C4-2B (cell line): Measurements from ENCODE around the gene YIF1B.

Experiments used
- H3K27ac ChIP-seq: fragments of 450-650 bp; 2 replicates; pipeline ENCODE4 v1.5.1; 2017
- ZFX ChIP-seq: fragments of 450-650 bp; IDR thresholded peaks from 2 replicates; pipeline ENCODE4 v1.6.1; 2017
- TF ChIP-seq, protein P1 (sequence below): fragments of 450-650 bp; conservative IDR thresholded peaks from 2 replicates; pipeline ENCODE4 v1.5.1; 2017; ENCODE audit warnings: mild to moderate bottlenecking

The YIF1B gene

DNA sequence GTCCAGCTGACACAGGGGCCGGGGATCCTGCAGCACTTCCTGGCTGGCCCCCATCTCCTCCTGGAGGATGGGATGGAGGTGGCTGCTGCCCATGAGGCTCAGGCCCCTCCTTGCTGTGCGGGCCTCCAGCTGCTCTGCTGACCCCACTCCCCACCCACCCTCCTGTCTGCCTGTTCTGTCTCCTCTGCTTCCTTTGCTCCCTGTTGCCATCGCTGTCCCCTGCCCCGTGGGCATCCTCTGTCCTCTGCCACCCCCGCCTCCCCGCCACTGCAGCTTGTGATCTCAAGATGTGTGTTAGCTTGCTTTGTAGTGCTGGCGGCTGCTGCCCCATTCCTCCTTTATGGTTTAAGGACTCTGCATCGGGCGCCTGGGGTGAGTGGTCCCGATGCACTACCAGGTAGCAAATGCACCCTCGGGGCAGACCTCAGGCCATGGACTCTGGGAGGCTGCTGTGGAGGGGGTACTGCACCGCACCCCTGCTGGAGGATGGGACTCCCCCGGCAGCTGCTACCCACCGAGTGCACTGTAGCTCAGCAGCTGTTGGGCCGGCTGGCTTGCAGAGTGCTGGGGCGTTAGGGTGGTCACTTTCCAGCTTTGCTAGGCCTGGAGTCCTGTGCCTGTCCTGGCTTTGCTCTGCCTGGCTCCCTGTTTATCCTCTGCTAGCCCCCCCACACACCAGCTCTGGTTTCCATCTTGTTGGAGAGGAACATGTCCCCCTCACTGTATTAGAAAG lies 27.5 kb downstream of the YIF1B start:
- no peak for TF ChIP-seq ZFX
- TF ChIP-seq, protein P1, sequence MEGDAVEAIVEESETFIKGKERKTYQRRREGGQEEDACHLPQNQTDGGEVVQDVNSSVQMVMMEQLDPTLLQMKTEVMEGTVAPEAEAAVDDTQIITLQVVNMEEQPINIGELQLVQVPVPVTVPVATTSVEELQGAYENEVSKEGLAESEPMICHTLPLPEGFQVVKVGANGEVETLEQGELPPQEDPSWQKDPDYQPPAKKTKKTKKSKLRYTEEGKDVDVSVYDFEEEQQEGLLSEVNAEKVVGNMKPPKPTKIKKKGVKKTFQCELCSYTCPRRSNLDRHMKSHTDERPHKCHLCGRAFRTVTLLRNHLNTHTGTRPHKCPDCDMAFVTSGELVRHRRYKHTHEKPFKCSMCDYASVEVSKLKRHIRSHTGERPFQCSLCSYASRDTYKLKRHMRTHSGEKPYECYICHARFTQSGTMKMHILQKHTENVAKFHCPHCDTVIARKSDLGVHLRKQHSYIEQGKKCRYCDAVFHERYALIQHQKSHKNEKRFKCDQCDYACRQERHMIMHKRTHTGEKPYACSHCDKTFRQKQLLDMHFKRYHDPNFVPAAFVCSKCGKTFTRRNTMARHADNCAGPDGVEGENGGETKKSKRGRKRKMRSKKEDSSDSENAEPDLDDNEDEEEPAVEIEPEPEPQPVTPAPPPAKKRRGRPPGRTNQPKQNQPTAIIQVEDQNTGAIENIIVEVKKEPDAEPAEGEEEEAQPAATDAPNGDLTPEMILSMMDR, result no peak
- H3K27ac ChIP-seq, result peak overlapping the region; percentile 5; the same call in 1 of the 2 replicates

DNA sequence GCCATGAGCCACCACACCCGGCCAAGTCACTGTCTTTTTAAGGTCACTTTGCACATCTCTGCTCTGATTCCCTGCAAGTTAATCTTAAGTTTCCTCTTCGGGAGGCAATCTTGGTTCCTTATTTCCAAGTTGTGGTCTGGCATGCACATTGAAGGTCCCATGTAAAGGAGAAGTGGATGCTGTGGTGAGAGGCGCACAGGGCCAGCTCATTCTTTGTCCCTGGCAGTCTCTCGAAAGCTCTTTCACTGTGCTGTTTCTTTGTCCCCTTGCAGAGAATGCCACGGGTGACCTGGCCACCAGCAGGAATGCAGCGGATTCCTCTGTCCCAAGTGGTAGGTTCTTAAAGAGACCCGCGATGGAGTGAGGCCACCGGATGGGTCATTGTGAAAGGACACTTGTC lies 28.1 kb downstream of the YIF1B start:
- TF ChIP-seq ZFX, result no peak

DNA sequence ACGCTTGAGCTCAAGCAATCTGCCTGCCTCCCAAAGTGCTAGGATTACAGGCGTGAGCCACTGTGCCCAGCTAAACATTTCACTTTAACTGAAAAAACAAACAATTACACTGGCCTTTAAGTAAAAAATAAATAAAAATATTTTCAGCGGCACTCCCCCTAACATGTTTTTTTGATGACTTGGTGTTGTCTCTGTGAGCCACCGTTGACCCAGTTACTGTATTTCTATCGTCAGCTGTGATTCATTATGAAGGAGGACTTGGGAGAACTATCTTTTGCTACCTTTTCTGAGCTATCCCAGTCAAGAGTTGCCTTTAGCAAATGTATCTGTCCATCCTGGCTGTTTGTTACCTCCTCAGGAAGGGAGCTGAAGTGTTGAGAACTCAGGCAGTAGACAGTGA lies 30.2 kb downstream of the YIF1B start:
- TF ChIP-seq ZFX, result no peak
- TF ChIP-seq, protein P1, result no peak

More for the DNA sequence above, 28.1 kb downstream of the YIF1B start:
- H3K27ac ChIP-seq, result no peak overlapping the region

DNA sequence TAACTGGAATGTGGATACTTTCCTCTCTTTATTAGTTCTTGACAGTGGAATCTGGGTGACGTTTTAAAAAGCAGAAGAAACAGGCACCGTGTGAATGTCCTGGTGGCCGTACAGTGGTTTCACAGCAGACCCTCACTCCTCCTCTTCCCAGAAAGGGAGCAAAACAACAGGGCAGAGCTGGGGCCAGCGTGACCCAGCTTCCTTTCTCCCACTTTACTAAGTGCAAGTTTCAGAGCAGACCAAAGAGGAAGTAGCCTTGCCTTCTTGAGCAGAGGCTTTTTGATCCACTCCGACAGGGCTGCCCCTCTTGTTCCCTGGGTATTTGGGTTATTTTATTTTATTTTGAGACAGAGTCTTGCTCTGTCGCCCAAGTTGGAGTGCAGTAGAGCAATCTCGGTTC lies 31.3 kb downstream of the YIF1B start:
- H3K27ac ChIP-seq, result no peak overlapping the region
- TF ChIP-seq ZFX, result no peak
- TF ChIP-seq, protein P1, result no peak

More for the DNA sequence above, 30.2 kb downstream of the YIF1B start:
- no peak overlapping the region for H3K27ac ChIP-seq

DNA sequence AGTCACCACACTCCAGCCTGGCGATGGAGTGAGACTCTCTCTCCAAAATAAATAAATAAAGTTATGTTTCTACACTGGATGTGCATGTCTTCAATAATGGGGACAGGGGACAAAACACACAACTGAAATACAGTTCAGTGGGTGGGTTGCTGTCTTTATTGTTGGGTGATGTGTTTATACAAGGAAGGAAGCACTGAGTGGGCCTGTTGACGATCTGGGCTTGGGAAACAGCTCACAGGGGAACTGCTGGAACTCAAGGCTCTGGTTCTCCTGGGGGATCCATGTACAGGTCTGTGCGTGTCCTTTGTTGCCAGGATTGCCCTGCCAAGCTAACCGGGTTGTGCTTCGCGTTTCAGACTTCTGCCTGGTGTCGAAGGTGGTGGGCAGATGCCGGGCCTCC lies 32.5 kb downstream of the YIF1B start:
- TF ChIP-seq, protein P1, result no peak
- no peak for TF ChIP-seq ZFX
- H3K27ac ChIP-seq, result no peak overlapping the region

DNA sequence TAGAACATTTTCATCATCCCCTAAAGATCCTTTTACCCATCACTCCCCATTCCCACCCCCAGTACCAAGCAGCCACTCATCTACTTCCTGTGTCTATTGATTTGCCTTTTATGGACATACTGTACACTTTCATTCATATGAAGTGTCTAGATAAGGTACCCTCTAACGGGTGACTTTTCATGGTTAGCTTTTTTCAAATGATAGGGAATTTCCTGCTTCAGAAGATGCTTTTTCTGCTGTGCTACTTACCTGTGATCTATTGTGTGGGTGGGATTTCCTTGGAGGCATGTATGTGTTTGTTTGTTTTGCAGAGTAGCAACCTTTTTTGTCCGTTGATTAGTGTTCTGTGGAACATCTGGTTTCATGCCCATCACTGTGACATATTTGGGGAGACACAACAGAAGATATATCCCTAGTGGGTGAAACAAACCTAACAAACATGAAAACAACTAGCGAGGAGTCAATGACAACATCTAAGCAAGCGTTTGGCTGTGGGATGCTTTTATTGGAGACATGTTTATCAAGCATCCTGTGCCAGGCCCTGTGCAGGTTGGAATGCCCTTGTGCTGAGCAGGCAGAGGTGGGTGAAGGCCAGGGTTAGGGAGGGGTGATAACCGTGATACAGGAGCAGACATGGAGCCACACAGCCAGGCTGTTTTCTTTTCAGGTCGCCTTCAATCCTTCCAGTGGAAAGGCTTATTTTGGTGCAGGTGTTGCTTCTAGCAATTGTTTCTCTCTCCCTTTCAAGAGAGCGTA lies 33.8 kb downstream of the YIF1B start:
- 0 out of 2 replicates have a peak overlapping the region, but pooled peaks have one; percentile 0 for H3K27ac ChIP-seq
- TF ChIP-seq, protein P1, result no peak
- no peak for TF ChIP-seq ZFX

DNA sequence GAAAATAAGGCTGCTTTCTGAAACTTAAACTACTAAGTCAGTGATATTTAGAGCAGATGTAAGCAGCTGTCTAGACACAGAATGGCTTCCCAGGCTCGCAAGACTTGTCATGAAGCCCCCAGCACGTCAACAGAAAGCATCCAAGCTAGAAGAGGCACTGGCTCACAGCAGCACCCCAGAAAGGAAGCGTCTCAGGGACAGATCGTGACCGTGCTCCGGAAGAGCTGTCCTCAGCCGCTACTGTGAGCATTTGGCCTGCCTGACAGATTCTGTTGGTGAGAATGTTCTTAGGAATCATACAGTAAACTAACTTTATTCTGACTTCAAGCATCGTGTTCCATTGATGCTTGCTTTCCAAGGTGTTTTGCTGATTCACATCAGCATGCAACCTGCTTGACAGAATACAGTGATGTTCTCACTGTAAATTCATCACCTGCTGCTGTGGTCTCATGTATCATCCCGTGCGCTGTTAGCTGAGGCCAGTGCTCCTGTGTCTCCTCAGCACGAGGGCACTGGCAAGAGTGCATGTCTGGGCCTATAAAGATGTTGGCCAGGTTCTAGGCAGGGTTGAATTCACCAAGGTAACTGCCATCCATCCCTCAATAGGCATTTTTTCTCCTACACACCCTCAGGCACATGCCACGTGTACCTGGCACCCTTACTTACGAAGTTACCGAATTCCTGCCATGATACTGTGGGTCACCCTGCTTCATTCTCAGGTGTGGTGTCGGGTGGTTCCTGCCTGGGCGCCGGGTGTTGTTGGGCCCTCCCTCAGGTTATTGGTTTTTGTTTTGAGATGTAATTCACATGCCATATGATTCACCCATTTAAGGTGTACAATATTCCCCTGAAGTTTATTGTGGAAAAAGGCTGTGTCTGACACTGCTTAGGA lies 35.5 kb downstream of the YIF1B start:
- no peak for TF ChIP-seq ZFX
- TF ChIP-seq, protein P1, result no peak
- H3K27ac ChIP-seq, result no peak overlapping the region
